Measurements from ENCODE around the gene FOSL2.
A peak's percentile ranks its signal among the peaks of the same experiment; 100 is the strongest.

FOSL2 gene

GRCh38 chr2:28407131-28407975 lies 14.7 kb downstream of the FOSL2 start:
- Mint-ChIP-seq H3K27ac (no peak overlapping the region), H3K27me3 (peaks cover 13% of the 10 kb centered on the region), H3K9me3 (no peaks in the 10 kb centered on the region), H3K36me3 (peaks cover 74% of the 10 kb centered on the region), H3K4me1 (peaks cover 15% of the 10 kb centered on the region), H3K4me3 (no peak overlapping the region)
- ATAC-seq = no peak

GRCh38 chr2:28407976-28408690 lies 15.5 kb downstream of the FOSL2 start:
- Mint-ChIP-seq H3K9me3 (no peaks in the 10 kb centered on the region), H3K36me3 (peaks cover 82% of the 10 kb centered on the region), H3K4me3 (no peak overlapping the region), H3K27me3 (peaks cover 20% of the 10 kb centered on the region), H3K4me1 (peaks cover 15% of the 10 kb centered on the region), H3K27ac (peak overlapping the region; percentile 22)
- no peak for ATAC-seq

GRCh38 chr2:28408764-28409599 lies 16.3 kb downstream of the FOSL2 start:
- no peak overlapping the region for H3K4me3 Mint-ChIP-seq
- peaks cover 84% of the 10 kb centered on the region for H3K36me3 Mint-ChIP-seq
- no peaks in the 10 kb centered on the region for H3K9me3 Mint-ChIP-seq
- H3K27ac Mint-ChIP-seq = peak overlapping the region; percentile 22
- H3K4me1 Mint-ChIP-seq = peaks cover 15% of the 10 kb centered on the region
- ATAC-seq = peak; percentile 68
- peaks cover 20% of the 10 kb centered on the region for H3K27me3 Mint-ChIP-seq

- Mint-ChIP-seq H3K27me3 (peaks cover 20% of the 10 kb centered on the region), H3K4me3 (no peak overlapping the region), H3K4me1 (peaks cover 16% of the 10 kb centered on the region), H3K27ac (no peak overlapping the region), H3K9me3 (no peaks in the 10 kb centered on the region), H3K36me3 (peaks cover 74% of the 10 kb centered on the region)
- ATAC-seq = no peak
These were observed 18.6 kb downstream of the FOSL2 start for GRCh38 chr2:28411166-28411755.

- Mint-ChIP-seq H3K27ac (no peak overlapping the region), H3K4me1 (peaks cover 20% of the 10 kb centered on the region), H3K36me3 (peaks cover 66% of the 10 kb centered on the region), H3K9me3 (no peaks in the 10 kb centered on the region), H3K27me3 (peaks cover 20% of the 10 kb centered on the region), H3K4me3 (no peak overlapping the region)
- ATAC-seq = no peak
These were observed 19.4 kb downstream of the FOSL2 start for GRCh38 chr2:28411956-28412609.

GRCh38 chr2:28412625-28413151 lies 20.0 kb downstream of the FOSL2 start:
- Mint-ChIP-seq H3K4me1 (peaks cover 20% of the 10 kb centered on the region), H3K36me3 (peaks cover 60% of the 10 kb centered on the region), H3K27me3 (peaks cover 20% of the 10 kb centered on the region), H3K9me3 (no peaks in the 10 kb centered on the region), H3K27ac (no peak overlapping the region), H3K4me3 (no peak overlapping the region)
- no peak for ATAC-seq

GRCh38 chr2:28413152-28413898 lies 20.7 kb downstream of the FOSL2 start:
- peaks cover 54% of the 10 kb centered on the region for H3K36me3 Mint-ChIP-seq
- H3K4me1 Mint-ChIP-seq = peaks cover 20% of the 10 kb centered on the region
- no peak overlapping the region for H3K27ac Mint-ChIP-seq
- peaks cover 20% of the 10 kb centered on the region for H3K27me3 Mint-ChIP-seq
- H3K4me3 Mint-ChIP-seq = no peak overlapping the region
- no peaks in the 10 kb centered on the region for H3K9me3 Mint-ChIP-seq
- no peak for ATAC-seq

- no peak for ATAC-seq
- Mint-ChIP-seq H3K9me3 (no peaks in the 10 kb centered on the region), H3K4me3 (no peak overlapping the region), H3K4me1 (peaks cover 17% of the 10 kb centered on the region), H3K27me3 (peaks cover 20% of the 10 kb centered on the region), H3K27ac (no peak overlapping the region), H3K36me3 (peaks cover 49% of the 10 kb centered on the region)
These were observed 21.2 kb downstream of the FOSL2 start for GRCh38 chr2:28413899-28414295.

GRCh38 chr2:28414583-28414982 lies 21.9 kb downstream of the FOSL2 start:
- H3K4me3 Mint-ChIP-seq = no peak overlapping the region
- peaks cover 10% of the 10 kb centered on the region for H3K4me1 Mint-ChIP-seq
- no peak overlapping the region for H3K27ac Mint-ChIP-seq
- H3K9me3 Mint-ChIP-seq = no peaks in the 10 kb centered on the region
- no peak for ATAC-seq
- peaks cover 42% of the 10 kb centered on the region for H3K36me3 Mint-ChIP-seq
- peaks cover 20% of the 10 kb centered on the region for H3K27me3 Mint-ChIP-seq

GRCh38 chr2:28415010-28415409 lies 22.4 kb downstream of the FOSL2 start:
- Mint-ChIP-seq H3K27me3 (peaks cover 20% of the 10 kb centered on the region), H3K4me3 (no peak overlapping the region), H3K27ac (no peak overlapping the region), H3K4me1 (peaks cover 6% of the 10 kb centered on the region), H3K9me3 (no peaks in the 10 kb centered on the region), H3K36me3 (peaks cover 39% of the 10 kb centered on the region)
- ATAC-seq = no peak

- H3K4me1 Mint-ChIP-seq = peaks cover 5% of the 10 kb centered on the region
- H3K27ac Mint-ChIP-seq = no peak overlapping the region
- peaks cover 18% of the 10 kb centered on the region for H3K27me3 Mint-ChIP-seq
- no peak for ATAC-seq
- no peaks in the 10 kb centered on the region for H3K9me3 Mint-ChIP-seq
- no peak overlapping the region for H3K4me3 Mint-ChIP-seq
- peaks cover 32% of the 10 kb centered on the region for H3K36me3 Mint-ChIP-seq
These were observed 23.1 kb downstream of the FOSL2 start for GRCh38 chr2:28415715-28416114.

- no peak overlapping the region for H3K27ac Mint-ChIP-seq
- no peaks in the 10 kb centered on the region for H3K27me3 Mint-ChIP-seq
- H3K36me3 Mint-ChIP-seq = peaks cover 5% of the 10 kb centered on the region
These were observed 26.3 kb downstream of the FOSL2 start for GRCh38 chr2:28419003-28419402.

GRCh38 chr2:28419443-28420270 lies 27.0 kb downstream of the FOSL2 start:
- no peaks in the 10 kb centered on the region for H3K9me3 Mint-ChIP-seq
- H3K27me3 Mint-ChIP-seq = no peaks in the 10 kb centered on the region
- H3K4me3 Mint-ChIP-seq = no peak overlapping the region
- H3K4me1 Mint-ChIP-seq = peaks cover 28% of the 10 kb centered on the region
- H3K36me3 Mint-ChIP-seq = peaks cover 5% of the 10 kb centered on the region
- H3K27ac Mint-ChIP-seq = no peak overlapping the region
- no peak for ATAC-seq

More at GRCh38 chr2:28419003-28419402, 26.3 kb downstream of the FOSL2 start:
- peaks cover 23% of the 10 kb centered on the region for H3K4me1 Mint-ChIP-seq
- H3K9me3 Mint-ChIP-seq = no peaks in the 10 kb centered on the region
- H3K4me3 Mint-ChIP-seq = no peak overlapping the region
- ATAC-seq = no peak

All from stimulated activated memory B cell treated with anti-CD40 and anti-IgM and Interleukin-4, amounts not matched to agents 10 μg/mL and 1 μg/mL and 100 μg/mL, for 72 hours (primary cell).